RKO (cell line): ENCODE measurements around the gene NHSL1.

Experiments used
- DNase-seq: peaks from one replicate; pipeline ENCODE4 v3.0.0-alpha.2; 2016; ENCODE audit warnings: low spot score

The NHSL1 gene

GRCh38 chr6:138424004-138424904 is 75.0 kb downstream of the NHSL1 start:
- no peak for DNase-seq

DNA sequence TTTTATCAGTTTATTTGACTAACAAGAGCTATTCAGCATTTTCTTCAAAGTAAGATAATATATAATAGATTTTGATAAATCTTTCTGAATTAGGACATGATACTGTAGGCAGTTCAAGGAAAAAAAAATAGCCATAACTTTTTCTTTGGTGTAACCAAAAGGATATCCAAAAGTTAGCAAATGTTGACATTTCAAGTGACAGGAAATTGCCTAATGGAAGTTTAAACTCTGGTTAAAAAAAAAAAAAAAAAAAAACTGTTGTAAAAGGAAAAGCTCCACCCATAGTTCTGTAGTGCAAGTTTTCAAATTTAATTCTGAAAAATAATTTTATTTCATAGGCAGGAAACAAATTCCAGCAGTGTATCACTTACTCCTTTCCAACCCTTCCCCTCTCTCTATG is 76.4 kb downstream of the NHSL1 start:
- DNase-seq: no peak

DNA sequence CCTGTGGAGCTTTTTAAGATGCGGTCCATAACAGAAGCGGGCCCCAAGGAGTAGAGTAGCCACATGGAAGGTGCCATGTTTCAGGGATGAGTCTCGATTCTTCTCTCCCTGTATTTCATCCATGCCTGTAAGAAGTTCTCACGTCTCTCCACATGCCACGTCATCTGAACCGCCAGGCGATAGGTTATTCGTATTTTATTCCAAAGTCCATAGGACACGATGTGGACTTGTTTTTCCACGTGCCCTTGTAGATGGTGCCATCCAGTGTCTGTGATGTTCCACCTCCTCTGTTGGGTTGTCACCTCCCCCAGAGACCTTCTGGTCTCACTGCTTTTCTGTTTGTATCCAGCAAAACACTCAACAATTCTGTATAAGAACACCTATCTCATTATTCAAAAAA is 77.7 kb downstream of the NHSL1 start:
- no peak for DNase-seq

DNA sequence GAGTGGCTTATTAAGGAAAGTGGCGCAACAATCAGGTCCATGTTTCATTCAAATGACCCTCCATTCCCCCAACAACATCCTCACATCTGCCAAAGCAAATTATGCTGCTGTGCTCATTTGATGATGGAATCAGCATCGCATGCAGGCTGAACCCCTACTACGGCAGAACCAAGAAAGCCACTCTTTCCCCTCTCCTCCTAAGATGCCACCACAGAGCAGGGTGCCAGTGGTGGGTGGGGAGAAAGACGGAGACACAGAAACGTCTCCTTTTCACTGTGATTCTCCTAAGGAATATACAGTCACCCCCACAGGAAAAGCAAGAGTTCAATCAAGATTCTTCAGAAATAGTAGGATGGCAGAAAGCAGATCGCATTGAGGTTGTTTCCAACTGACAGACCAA is 78.2 kb downstream of the NHSL1 start:
- no peak for DNase-seq

- no peak for DNase-seq
Measured at GRCh38 chr6:138420356-138420755, 78.9 kb downstream of the NHSL1 start.

- DNase-seq: no peak
Measured at GRCh38 chr6:138419766-138420165, 79.5 kb downstream of the NHSL1 start.

- no peak for DNase-seq
Measured at GRCh38 chr6:138418118-138418742, 81.1 kb downstream of the NHSL1 start.

DNA sequence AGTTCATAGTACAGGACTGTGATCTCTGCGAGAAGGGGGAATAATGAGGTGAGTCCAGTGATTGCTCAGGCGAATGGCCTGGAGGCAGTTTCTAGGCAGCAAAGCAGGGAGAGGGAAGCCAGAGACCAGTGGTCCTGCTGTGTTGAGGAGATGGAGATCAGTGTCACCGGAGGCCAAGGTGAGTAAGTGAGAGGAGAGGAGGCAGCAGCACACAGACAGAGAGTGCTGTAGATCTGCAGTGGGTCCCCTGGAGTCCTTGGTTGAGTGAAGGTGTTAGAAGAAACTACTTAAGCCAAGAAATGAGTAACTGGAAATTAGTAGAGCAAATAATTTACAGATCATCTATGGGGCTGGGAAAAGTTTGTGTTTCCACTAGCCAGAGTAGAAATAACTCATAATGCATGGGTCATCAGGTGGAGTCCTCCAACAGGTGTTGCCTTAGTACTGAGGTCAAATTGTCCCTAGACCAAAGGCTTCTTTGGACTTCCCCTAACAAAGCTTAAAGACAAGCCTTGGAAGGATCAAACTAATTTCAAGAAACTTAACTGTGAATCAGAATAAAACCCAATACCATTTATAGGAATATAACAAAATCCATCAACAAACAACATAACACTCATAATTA is 81.7 kb downstream of the NHSL1 start:
- DNase-seq: no peak

DNA sequence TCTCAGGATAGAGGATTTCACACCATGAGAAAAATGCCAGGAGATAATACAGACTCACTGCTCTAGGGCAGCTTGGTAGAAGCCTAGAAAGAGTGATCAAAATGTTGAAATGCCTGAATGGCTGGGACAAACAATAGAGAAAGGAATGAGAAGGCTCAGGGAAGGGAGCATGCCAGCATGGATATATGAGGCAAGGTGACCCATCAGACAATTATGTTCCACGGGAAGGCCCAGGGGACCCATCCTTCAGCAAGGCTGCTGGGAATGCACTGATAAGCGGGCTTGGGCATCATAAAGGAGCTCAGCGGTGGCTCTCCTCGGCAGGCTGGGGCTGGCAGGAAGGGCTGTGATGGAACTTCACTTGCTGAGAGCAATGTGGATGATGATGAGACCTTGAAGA is 83.1 kb downstream of the NHSL1 start:
- DNase-seq: no peak

GRCh38 chr6:138415125-138415524 is 84.2 kb downstream of the NHSL1 start:
- no peak for DNase-seq

- DNase-seq: peak; percentile 72
Measured at GRCh38 chr6:138410972-138411880, 88.1 kb downstream of the NHSL1 start.

DNA sequence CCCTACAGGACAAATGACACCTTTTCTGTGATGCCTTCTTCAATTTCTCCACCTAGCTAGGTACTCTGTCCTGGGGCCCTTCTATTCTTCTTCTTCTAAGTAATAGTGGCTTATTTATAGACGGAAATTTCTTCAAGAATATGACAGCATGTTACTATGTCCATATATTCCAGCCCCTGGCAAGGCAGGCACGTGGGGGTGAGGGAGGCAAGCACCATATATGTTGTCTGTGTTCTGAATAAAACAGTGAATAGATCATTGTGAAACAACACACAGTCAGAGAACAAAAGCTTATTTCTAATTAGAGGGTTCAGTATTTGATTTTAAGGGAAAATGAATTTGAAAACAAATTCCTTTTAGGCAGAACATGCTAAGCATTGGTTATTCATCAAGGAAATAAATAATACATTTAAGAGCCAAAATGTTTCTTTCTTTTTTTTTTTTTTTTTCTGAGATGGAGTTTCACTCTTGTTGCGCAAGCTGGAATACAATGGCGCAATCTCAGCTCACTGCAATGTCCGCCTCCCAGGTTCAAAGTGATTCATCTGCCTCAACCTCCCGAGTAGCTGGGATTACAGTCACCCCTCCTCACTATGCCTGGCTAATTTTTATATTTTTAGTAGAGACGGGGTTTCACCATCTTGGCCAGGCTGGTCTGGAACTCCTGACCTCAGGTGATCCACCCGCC is 89.1 kb downstream of the NHSL1 start:
- DNase-seq: no peak

GRCh38 chr6:138406443-138406842 is 92.9 kb downstream of the NHSL1 start:
- DNase-seq: peak; percentile 36

- DNase-seq: no peak
Measured at GRCh38 chr6:138405816-138406413, 93.4 kb downstream of the NHSL1 start.

DNA sequence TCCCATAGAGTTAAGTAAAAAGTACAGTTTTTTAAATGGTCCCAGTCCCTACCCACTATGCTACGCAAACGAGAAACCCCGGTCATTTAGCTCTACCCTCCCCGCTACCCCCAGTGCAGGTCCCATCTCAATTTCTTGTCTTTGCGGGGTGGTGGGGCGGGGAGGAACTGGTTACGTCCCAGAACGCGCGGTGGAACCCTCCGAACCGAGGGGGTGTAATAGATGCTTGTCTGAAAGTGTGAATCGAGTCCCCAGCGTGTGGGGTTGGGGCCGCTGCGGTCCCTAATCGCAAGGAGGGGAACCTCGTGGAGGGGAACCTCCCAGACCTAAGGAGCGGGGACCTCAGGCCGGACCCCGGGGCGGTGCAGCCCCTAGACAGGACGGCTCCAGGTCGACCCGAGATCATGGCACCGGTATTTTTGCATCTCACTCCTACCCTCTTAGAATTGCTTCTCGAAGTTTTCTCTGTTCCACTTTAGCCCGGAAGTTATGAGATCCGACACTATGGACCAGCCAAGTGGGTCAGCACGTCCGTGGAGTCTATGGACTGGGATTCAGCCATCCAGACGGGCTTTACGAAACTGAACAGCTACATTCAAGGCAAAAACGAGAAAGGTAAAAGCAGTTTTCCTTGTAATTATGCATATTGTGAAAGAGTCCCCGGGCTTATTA is 94.5 kb downstream of the NHSL1 start:
- DNase-seq: peak; percentile 30

GRCh38 chr6:138403801-138404665 is 95.3 kb downstream of the NHSL1 start, which contains the start of gene HEBP2:
TSS of gene HEBP2 (plus strand) at chr6:138404223. CDS start at chr6:138404496, 273 bp downstream.
- peak; percentile 91 for DNase-seq

GRCh38 chr6:138403324-138403800 is 95.9 kb downstream of the NHSL1 start:
- peak; percentile 51 for DNase-seq

DNA sequence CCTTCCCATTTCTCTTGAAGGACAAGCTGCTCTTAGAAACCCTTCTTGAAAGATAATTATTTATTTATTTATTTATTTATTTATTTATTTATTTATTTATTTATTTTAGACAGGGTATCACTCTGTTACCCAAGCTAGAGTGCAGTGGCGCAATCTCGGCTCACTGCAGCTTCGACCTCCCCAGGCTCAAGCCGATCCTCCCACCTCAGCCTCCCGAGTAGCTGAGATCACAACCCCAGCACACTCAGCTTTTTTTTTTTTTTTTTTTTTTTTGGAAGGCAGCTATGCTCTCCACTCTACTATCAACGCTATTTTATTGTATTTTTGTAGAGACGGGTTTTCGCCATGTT is 96.5 kb downstream of the NHSL1 start:
- DNase-seq: no peak
